ENCODE data around the gene PKP3. TPM values are rescaled to one million over a fixed set of nuclear protein-coding genes. Genes with fewer than 3 reads are reported as not detected.

Gene PKP3
- total RNA-seq, 1 experiment from 2014 or later, result 177 TPM

- H3K4me3 Mint-ChIP-seq (ENCODE audit: unreplicated experiment), result no peak overlapping the region
- no peaks in the 10 kb centered on the region for H3K27me3 Mint-ChIP-seq (ENCODE audit: insufficient read depth, unreplicated experiment)
- no TSS peak for BruUV-seq (replicated peaks)
- TF ChIP-seq, protein P1, sequence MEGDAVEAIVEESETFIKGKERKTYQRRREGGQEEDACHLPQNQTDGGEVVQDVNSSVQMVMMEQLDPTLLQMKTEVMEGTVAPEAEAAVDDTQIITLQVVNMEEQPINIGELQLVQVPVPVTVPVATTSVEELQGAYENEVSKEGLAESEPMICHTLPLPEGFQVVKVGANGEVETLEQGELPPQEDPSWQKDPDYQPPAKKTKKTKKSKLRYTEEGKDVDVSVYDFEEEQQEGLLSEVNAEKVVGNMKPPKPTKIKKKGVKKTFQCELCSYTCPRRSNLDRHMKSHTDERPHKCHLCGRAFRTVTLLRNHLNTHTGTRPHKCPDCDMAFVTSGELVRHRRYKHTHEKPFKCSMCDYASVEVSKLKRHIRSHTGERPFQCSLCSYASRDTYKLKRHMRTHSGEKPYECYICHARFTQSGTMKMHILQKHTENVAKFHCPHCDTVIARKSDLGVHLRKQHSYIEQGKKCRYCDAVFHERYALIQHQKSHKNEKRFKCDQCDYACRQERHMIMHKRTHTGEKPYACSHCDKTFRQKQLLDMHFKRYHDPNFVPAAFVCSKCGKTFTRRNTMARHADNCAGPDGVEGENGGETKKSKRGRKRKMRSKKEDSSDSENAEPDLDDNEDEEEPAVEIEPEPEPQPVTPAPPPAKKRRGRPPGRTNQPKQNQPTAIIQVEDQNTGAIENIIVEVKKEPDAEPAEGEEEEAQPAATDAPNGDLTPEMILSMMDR (IDR thresholded peaks at IDR 0.05; ENCODE audit: unreplicated experiment), result no peak
- H3K9me3 Mint-ChIP-seq (ENCODE audit: unreplicated experiment), result no peaks in the 10 kb centered on the region
- POLR2A ChIA-PET, result interaction anchor here (0.5 to 0.9 kb wide), 4 partner anchors 18 to 858 kb away, joined by 3 read pairs; no protein-coding TSS in a partner anchor
- H3K27ac Mint-ChIP-seq (ENCODE audit: low read depth, unreplicated experiment), result no peak overlapping the region
- DNase-seq (ENCODE audit: unreplicated experiment), result no peak
- CTCF ChIA-PET, result interaction anchor here (0.6 to 2.0 kb wide), 2 partner anchors 9 to 12 kb away, joined by 3 to 7 read pairs; no protein-coding TSS in a partner anchor
- intact Hi-C loops (cut with micrococcal nuclease), result no loop called here
- H3K36me3 Mint-ChIP-seq (ENCODE audit: insufficient read depth, unreplicated experiment), result no peaks in the 10 kb centered on the region
- no peaks in the 10 kb centered on the region for H3K4me1 Mint-ChIP-seq (ENCODE audit: insufficient read depth, unreplicated experiment)
Measured at GRCh38 chr11:439315-440064, 45.5 kb downstream of the PKP3 start.

GRCh38 chr11:440065-441042 is 46.3 kb downstream of the PKP3 start:
- no peak overlapping the region for H3K27ac Mint-ChIP-seq (ENCODE audit: low read depth, unreplicated experiment)
- no TSS peak for BruUV-seq (replicated peaks)
- H3K4me1 Mint-ChIP-seq (ENCODE audit: insufficient read depth, unreplicated experiment), result no peaks in the 10 kb centered on the region
- no peaks in the 10 kb centered on the region for H3K9me3 Mint-ChIP-seq (ENCODE audit: unreplicated experiment)
- POLR2A ChIA-PET, result interaction anchor here (0.6 to 1.7 kb wide), 4 partner anchors 11 to 858 kb away, joined by 3 read pairs; no protein-coding TSS in a partner anchor
- no peaks in the 10 kb centered on the region for H3K36me3 Mint-ChIP-seq (ENCODE audit: insufficient read depth, unreplicated experiment)
- no peaks in the 10 kb centered on the region for H3K27me3 Mint-ChIP-seq (ENCODE audit: insufficient read depth, unreplicated experiment)
- TF ChIP-seq, protein P1 (IDR thresholded peaks at IDR 0.05; ENCODE audit: unreplicated experiment), result no peak
- CTCF ChIA-PET, result interaction anchor here (0.6 to 2.0 kb wide), 3 partner anchors 9 to 321 kb away, joined by 3 to 7 read pairs (median 3); no protein-coding TSS in a partner anchor
- DNase-seq (ENCODE audit: unreplicated experiment), result peak; percentile 27
- intact Hi-C loops (cut with micrococcal nuclease), result no loop called here
- peak overlapping the region; percentile 34 for H3K4me3 Mint-ChIP-seq (ENCODE audit: unreplicated experiment)

DNA sequence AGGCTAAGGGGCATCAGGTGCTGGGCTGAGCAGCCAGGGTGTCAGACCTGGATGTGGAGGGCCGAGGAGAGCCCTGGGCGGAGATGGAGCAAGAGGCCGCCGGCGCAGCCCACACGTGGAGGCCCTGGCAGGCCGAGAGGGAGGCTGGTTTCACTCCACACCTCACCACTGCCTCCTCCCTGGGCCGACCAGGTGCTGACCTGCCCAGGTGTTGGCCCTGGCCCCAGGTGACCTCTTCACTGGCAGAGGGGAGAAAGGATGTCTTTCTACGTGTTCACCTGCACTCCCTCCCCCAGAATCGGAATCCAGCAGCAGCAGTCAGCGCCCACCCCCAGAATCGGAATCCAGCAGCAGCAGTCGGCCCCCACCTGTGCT is 47.0 kb downstream of the PKP3 start:
- Mint-ChIP-seq H3K27me3 (ENCODE audit: insufficient read depth, unreplicated experiment) (no peaks in the 10 kb centered on the region), H3K9me3 (ENCODE audit: unreplicated experiment) (no peaks in the 10 kb centered on the region), H3K36me3 (ENCODE audit: insufficient read depth, unreplicated experiment) (no peaks in the 10 kb centered on the region), H3K27ac (ENCODE audit: low read depth, unreplicated experiment) (no peak overlapping the region), H3K4me1 (ENCODE audit: insufficient read depth, unreplicated experiment) (no peaks in the 10 kb centered on the region), H3K4me3 (ENCODE audit: unreplicated experiment) (peak overlapping the region; percentile 34)
- ChIA-PET CTCF (interaction anchor here (0.9 kb wide), 1 partner anchor 23 kb away, joined by 3 read pairs; no protein-coding TSS in a partner anchor), POLR2A (interaction anchor here (1.1 to 1.7 kb wide), 2 partner anchors 11 to 13 kb away, joined by 3 read pairs; no protein-coding TSS in a partner anchor)
- DNase-seq (ENCODE audit: unreplicated experiment), result no peak
- TF ChIP-seq, protein P1 (IDR thresholded peaks at IDR 0.05; ENCODE audit: unreplicated experiment), result no peak
- intact Hi-C loops (cut with micrococcal nuclease), result no loop called here
- BruUV-seq (replicated peaks), result no TSS peak
